ENCODE data around the gene TMEM239. TPM values are rescaled to one million over a fixed set of nuclear protein-coding genes. Genes with fewer than 3 reads are reported as not detected.
"Not testable (repeated sequence)": the region's sequence is repeated elsewhere in the genome, so short reads cannot be mapped to it uniquely, and the experiment has no call there.

Gene TMEM239
- polyA plus RNA-seq, 2 of the 4 experiments (the other 2 are of a cell fraction), result not detected

DNA sequence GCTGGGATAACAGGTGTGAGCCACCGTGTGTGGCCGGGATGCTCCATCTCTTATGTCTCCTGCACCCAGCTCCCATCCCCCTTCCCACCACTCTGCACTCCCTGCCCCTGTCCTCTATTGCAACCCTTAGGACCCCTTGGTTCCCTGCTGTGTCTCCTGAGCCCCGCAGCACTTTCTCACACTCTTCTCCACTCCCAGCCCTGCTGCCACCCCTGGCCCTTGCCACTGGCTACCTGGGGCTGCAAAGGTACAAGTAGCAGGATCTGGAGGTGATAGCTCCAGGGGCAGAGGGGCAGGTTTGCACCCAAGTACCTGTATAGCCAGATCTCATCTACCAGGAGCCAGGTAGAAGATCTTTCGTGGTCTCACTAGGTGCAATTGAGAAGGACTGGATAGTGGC, 9.1 kb upstream of the TMEM239 start (continued):
- no peak for TF ChIP-seq USF2 (IDR thresholded peaks at IDR 0.05)
- no peak for TF ChIP-seq MYC (IDR thresholded peaks at IDR 0.05; ENCODE audit: borderline replicate concordance, low read length)

DNA sequence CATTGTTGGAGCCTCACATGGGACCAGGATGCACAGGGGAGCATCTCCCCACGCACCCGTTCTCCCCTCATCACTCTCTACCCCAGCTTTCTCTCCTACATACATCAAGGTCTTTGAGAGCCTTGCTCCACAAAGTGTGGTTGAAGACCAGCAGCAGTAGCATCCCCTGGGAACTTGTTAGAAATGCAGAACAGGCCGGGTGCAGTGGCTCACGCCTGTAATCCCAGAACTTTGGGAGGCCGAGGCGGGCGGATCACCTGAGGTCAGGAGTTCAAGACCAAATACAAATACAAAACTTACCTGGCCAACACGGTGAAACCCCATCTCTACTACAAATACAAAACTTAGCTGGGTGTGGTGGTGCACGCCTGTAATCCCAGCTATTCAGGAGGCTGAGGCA, 8.2 kb upstream of the TMEM239 start:
- ATAC-seq; H3K4me2 ChIP-seq; H3K4me3 ChIP-seq; H3K4me1 ChIP-seq; POLR2A ChIA-PET; H3K27ac ChIP-seq; FAIRE-seq; DNase-seq (ENCODE audit: low read depth in 1 of 2, low spot score in 1 of 2): not testable (repeated sequence)
- WGBS (ENCODE audit: missing lambda C conversion rate), result 68% methylated on average over 9 of the region's 9 CpGs
- CTCF ChIA-PET, result interaction anchor here (0.8 to 4.4 kb wide), 2 partner anchors 12 to 44 kb away, joined by 3 to 12 read pairs; no protein-coding TSS in a partner anchor
- H3K9me3 ChIP-seq, result peaks cover 20% of the 10 kb centered on the region

GRCh38 chr20:2809690-2810089, 6.5 kb upstream of the TMEM239 start:
- Histone ChIP-seq H3K27ac (no peak overlapping the region), H3K4me2 (no peak overlapping the region), H3K4me3 (no peak overlapping the region), H3K4me1 (peaks cover 17% of the 10 kb centered on the region), H3K9me3 (peaks cover 24% of the 10 kb centered on the region)
- TF ChIP-seq HES2 (IDR thresholded peaks at IDR 0.05) (no peak), POLR2AphosphoS2 (conservative IDR thresholded peaks at IDR 0.05; ENCODE audit: low read length) (no peak), CBX2 (IDR thresholded peaks at IDR 0.05; ENCODE audit: borderline replicate concordance, low read depth) (no peak), BCL3 (IDR thresholded peaks at IDR 0.05) (no peak), HOXB13 (CRISPR knock-in tag; IDR thresholded peaks at IDR 0.05; ENCODE audit: low read depth) (no peak), HEYL (CRISPR knock-in tag; IDR thresholded peaks at IDR 0.05) (no peak), FOXS1 (CRISPR knock-in tag; IDR thresholded peaks at IDR 0.05) (no peak), TFCP2L1 (CRISPR knock-in tag; IDR thresholded peaks at IDR 0.05) (no peak), HDAC2 (IDR thresholded peaks at IDR 0.05) (no peak), JUN (IDR thresholded peaks at IDR 0.05) (no peak), SMC3 (IDR thresholded peaks at IDR 0.05) (no peak), CHD2 (IDR thresholded peaks at IDR 0.05; ENCODE audit: low read length, partially characterized antibody) (no peak)
- TF ChIP-seq, protein P1, sequence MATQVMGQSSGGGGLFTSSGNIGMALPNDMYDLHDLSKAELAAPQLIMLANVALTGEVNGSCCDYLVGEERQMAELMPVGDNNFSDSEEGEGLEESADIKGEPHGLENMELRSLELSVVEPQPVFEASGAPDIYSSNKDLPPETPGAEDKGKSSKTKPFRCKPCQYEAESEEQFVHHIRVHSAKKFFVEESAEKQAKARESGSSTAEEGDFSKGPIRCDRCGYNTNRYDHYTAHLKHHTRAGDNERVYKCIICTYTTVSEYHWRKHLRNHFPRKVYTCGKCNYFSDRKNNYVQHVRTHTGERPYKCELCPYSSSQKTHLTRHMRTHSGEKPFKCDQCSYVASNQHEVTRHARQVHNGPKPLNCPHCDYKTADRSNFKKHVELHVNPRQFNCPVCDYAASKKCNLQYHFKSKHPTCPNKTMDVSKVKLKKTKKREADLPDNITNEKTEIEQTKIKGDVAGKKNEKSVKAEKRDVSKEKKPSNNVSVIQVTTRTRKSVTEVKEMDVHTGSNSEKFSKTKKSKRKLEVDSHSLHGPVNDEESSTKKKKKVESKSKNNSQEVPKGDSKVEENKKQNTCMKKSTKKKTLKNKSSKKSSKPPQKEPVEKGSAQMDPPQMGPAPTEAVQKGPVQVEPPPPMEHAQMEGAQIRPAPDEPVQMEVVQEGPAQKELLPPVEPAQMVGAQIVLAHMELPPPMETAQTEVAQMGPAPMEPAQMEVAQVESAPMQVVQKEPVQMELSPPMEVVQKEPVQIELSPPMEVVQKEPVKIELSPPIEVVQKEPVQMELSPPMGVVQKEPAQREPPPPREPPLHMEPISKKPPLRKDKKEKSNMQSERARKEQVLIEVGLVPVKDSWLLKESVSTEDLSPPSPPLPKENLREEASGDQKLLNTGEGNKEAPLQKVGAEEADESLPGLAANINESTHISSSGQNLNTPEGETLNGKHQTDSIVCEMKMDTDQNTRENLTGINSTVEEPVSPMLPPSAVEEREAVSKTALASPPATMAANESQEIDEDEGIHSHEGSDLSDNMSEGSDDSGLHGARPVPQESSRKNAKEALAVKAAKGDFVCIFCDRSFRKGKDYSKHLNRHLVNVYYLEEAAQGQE (IDR thresholded peaks at IDR 0.05), result no peak
- ATAC-seq (no peak), DNase-seq (ENCODE audit: low read depth in 1 of 2, low spot score in 1 of 2) (no peak), FAIRE-seq (no peak)
- WGBS (ENCODE audit: missing lambda C conversion rate), result 72% methylated on average over 10 of the region's 10 CpGs
- ChIA-PET CTCF (interaction anchor here (1.1 to 4.4 kb wide), 5 partner anchors 10 to 122 kb away, joined by 3 to 12 read pairs (median 6); no protein-coding TSS in a partner anchor), POLR2A (no interaction called here)

GRCh38 chr20:2812189-2812588, 4.0 kb upstream of the TMEM239 start:
- POLR2A ChIA-PET, result interaction anchor here (0.6 kb wide), 1 partner anchor 56 kb away, joined by 13 read pairs; no protein-coding TSS in a partner anchor
- peak; percentile 59; the same call in 1 of the 2 replicates for TF ChIP-seq KDM1A (IDR thresholded peaks at IDR 0.05; ENCODE audit: low read depth)
- TF ChIP-seq, protein P2, sequence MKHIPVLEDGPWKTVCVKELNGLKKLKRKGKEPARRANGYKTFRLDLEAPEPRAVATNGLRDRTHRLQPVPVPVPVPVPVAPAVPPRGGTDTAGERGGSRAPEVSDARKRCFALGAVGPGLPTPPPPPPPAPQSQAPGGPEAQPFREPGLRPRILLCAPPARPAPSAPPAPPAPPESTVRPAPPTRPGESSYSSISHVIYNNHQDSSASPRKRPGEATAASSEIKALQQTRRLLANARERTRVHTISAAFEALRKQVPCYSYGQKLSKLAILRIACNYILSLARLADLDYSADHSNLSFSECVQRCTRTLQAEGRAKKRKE (CRISPR knock-in tag; IDR thresholded peaks at IDR 0.05; ENCODE audit: low read depth), result no peak
- DNase-seq (ENCODE audit: low read depth in 1 of 2, low spot score in 1 of 2) (no peak), FAIRE-seq (no peak), ATAC-seq (no peak)
- Histone ChIP-seq H3K4me3 (no peak overlapping the region), H3K27ac (no peak overlapping the region), H3K9me3 (peaks cover 24% of the 10 kb centered on the region), H3K4me1 (peaks cover 20% of the 10 kb centered on the region), H3K4me2 (no peak overlapping the region)
- CTCF ChIA-PET, result interaction anchor here (0.9 to 1.5 kb wide), 4 partner anchors 14 to 71 kb away, joined by 3 to 5 read pairs (median 5); no protein-coding TSS in a partner anchor
- 8% methylated on average over 3 of the region's 3 CpGs for WGBS (ENCODE audit: missing lambda C conversion rate)

Measured in A549 (cell line).